Aorta (tissue), 5 donors: Measurements from ENCODE around the gene SLC6A19. TPM values are rescaled to one million over a fixed set of nuclear protein-coding genes. Genes with fewer than 3 reads are reported as not detected.

Source experiments
- ATAC-seq: fragments of 200-7000 bp; cut with Tn5 transposase; one replicate; pipeline ENCODE4 v1.9.1; 2022; ENCODE audit warnings: moderate library complexity; ENCODE audit not compliant: low FRiP score
- DNase-seq, 2 donors: peaks; one replicate each; pipeline ENCODE4 v3.0.0-alpha.2; 2020
- H3K27ac ChIP-seq, 2 donors: one replicate each; pipeline ENCODE4 v1.5.1; 2013; ENCODE audit warnings: low read length in 2 of 2, mild to moderate bottlenecking in 2 of 2, moderate library complexity in 2 of 2, control low read depth in 1 of 2, inconsistent platforms in 1 of 2, low read depth in 1 of 2
- H3K27me3 ChIP-seq, 2 donors: one replicate each; pipeline ENCODE4 v1.6.1; 2013; ENCODE audit warnings: control low read depth in 1 of 2, low read length in 1 of 2, mild to moderate bottlenecking in 1 of 2, moderate library complexity in 1 of 2; ENCODE audit not compliant: insufficient read depth in 2 of 2, control insufficient read depth in 1 of 2
- H3K36me3 ChIP-seq, 2 donors: one replicate each; pipeline ENCODE4 v1.6.1; 2013; ENCODE audit warnings: control low read depth in 1 of 2, low read length in 1 of 2, mild to moderate bottlenecking in 1 of 2; ENCODE audit not compliant: insufficient read depth in 2 of 2, control insufficient read depth in 1 of 2
- H3K4me1 ChIP-seq, 2 donors: one replicate each; pipeline ENCODE4 v1.6.1; 2013; ENCODE audit warnings: low read length in 2 of 2, control low read depth in 1 of 2, mild to moderate bottlenecking in 1 of 2, moderate library complexity in 1 of 2; ENCODE audit not compliant: insufficient read depth in 2 of 2, control insufficient read depth in 1 of 2
- H3K4me3 ChIP-seq, 2 donors: one replicate each; pipeline ENCODE4 v1.5.1; 2013; ENCODE audit warnings: low read length in 2 of 2, control low read depth in 1 of 2, mild to moderate bottlenecking in 1 of 2
- H3K9me3 ChIP-seq: one replicate; pipeline ENCODE4 v1.6.1; 2013; ENCODE audit warnings: mild to moderate bottlenecking, low read length; ENCODE audit not compliant: control insufficient read depth
- WGBS, 2 donors: extraction: QIAGEN DNeasy Blood & Tissue Kit; methylation state at CpG; one replicate each; pipeline ENCODE4 v1.1.7; 2013; 5-methylcytosine and 5-hydroxymethylcytosine counted together
- intact Hi-C, 2 donors: fragments of 100-400 bp; cut with DNase I; formaldehyde crosslinking; loops; one replicate each; pipeline versions ENCODE4 v1.14.2 to v1.15.0; 2022
- polyA plus RNA-seq, 2 donors: library from polyadenylated mRNA; stranded (reverse); fragments of 200-250 nt; gene quantifications; one replicate each; pipeline ENCODE4 v1.2.3, GENCODE V29; 2013
- total RNA-seq, 2 donors: library from RNA; stranded (reverse); fragmentation: NEBNext Ultra II Directional; extraction: Animal tissue kit (Norgen Biotek cat#: 25700); gene quantifications; one replicate each; pipeline ENCODE4 v1.2.1, GENCODE V29; 2021
- donor health status: healthy with polysubstance abuse.
- donor health status: Bipolar disorder and iron deficiency.
- donor health status: DM: no; HTN: no; CAD: no.
- donor health status: DM: no; HTN: no; CAD: no.
- donor health status: DM: yes; HTN: yes; CAD: no.

The SLC6A19 gene
- total and polyA plus RNA-seq, 4 donors, result 0.12 to 9.5 TPM; not detected in 2

DNA sequence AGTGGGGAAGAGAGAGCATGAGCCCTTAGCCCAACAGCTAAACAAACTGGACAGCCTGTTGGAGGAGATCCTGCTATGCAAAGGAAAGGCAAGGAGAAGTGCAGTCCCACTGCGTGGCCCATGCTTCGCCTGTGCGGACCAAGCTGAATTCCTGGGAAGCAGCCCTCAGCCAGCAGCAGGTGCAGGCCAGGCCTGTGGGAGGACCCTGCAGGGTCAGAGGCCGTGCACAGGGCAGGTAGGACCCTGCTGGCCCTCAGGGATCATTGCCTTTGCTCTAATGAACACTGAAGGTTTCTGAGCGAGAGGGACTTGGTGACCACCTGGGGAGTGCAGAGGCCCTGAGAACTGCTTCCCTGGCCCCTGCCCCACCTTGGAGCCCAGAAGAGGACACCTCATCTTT, 6.0 kb upstream of the SLC6A19 start:
- DNase-seq, result peak; percentile 34 to 62
- ATAC-seq, result no peak
- Histone ChIP-seq H3K9me3 (no peaks in the 10 kb centered on the region), H3K4me3 (no peak overlapping the region), H3K36me3 (no peaks in the 10 kb centered on the region), H3K4me1 (no peaks in the 10 kb centered on the region), H3K27ac (no peak overlapping the region), H3K27me3 (no peaks in the 10 kb centered on the region)
- 81 to 83% methylated on average over 5 of the region's 5 CpGs for WGBS, 2 donors
- intact Hi-C loops, result no loop called here

DNA sequence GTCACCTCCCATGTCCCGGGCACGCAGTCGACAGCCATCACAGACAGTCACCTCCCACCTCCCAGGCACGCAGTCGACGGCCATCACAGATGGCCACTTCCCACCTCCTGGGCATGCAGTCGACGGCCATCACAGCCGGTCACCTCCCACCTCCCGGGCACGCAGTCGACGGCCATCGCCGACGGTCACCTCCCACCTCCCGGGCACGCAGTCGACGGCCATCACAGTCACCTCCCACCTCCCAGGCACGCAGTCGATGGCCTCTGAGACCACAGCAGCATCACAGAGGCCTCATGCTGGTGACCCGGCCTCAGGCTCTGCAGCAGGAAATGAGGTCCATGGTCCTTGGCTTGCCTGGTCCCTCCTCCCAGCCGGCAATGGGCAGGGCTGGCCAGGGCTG, 5.5 kb upstream of the SLC6A19 start:
- H3K27ac ChIP-seq, result no peak overlapping the region
- WGBS, 2 donors, result 77 to 79% methylated on average over 24 of the region's 24 CpGs
- peak; percentile 31 for ATAC-seq
- no peak overlapping the region for H3K4me3 ChIP-seq
- H3K36me3 ChIP-seq, result no peaks in the 10 kb centered on the region
- intact Hi-C loops, result no loop called here
- no peaks in the 10 kb centered on the region for H3K27me3 ChIP-seq
- H3K4me1 ChIP-seq, result no peaks in the 10 kb centered on the region
- peak; percentile 27 to 59 for DNase-seq
- H3K9me3 ChIP-seq, result no peaks in the 10 kb centered on the region

DNA sequence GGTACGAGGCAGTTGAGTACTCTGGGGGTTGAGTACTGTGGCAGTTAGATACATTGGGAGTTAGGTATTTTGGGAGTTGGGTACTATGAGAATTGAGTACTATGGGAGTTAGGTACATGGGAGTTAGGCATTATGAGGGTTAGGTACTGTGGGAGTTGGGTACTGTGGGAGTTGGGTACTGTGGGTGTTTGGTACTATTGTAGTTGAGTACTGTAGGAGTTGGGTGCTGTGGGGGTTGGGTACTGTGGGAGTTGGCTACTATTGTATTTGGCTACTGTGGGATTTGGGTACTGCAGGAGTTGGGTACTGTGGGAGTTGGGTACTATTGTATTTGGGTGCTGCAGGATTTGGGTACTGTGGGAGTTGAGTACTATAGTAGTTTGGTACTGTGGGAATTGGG, 4.8 kb upstream of the SLC6A19 start:
- DNase-seq (no peak), ATAC-seq (no peak)
- H3K27me3 ChIP-seq, result no peaks in the 10 kb centered on the region
- H3K36me3 ChIP-seq, result no peaks in the 10 kb centered on the region
- no peaks in the 10 kb centered on the region for H3K9me3 ChIP-seq
- H3K27ac ChIP-seq, result no peak overlapping the region
- no peak overlapping the region for H3K4me3 ChIP-seq
- intact Hi-C loops, result no loop called here
- H3K4me1 ChIP-seq, result no peaks in the 10 kb centered on the region
- 46 to 47% methylated on average over 1 of the region's 1 CpG for WGBS, 2 donors

DNA sequence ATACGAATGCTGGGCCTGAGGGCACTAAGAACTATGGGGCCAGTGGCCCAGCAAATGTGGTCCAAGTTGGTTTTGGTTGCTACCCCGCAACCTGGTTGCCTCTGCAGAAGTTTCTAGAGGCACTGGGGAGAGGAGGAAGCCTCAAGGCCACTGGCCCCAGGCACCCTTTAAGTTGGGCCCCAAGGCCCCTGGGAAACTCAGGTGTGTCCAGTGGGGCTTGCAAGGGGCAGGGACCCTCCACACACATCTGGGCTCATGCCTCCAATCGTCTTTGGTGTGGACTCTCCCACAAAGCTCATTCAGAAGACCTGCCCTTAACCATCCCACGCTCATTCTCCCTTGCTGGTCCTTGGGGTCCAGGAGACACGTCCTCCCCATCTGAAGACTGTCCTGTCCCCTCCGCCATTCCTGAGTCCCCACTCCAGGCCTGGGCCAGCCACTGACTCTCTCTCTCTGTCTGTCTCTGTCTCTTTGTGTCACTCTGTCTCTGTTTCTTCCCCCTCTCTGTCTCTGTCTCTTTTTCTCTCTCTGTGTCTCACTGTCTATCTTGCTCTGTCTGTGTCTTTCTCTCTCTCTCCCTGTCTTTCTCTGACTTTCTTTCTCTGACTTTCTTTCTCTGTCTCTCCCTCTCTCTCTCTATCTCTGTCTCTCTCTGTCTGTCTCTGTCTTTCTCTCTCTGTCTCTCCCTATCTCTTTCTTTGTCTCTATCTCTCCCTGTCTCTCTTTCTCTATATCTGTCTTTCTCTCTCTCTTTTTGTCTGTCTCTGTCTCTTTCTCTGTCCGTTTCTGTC, 3.3 kb upstream of the SLC6A19 start:
- no peaks in the 10 kb centered on the region for H3K36me3 ChIP-seq
- ATAC-seq, result no peak
- H3K4me3 ChIP-seq, result no peak overlapping the region
- intact Hi-C loops, result no loop called here
- H3K9me3 ChIP-seq, result no peaks in the 10 kb centered on the region
- H3K4me1 ChIP-seq, result no peaks in the 10 kb centered on the region
- 89 to 95% methylated on average over 7 of the region's 7 CpGs for WGBS, 2 donors
- no peak overlapping the region for H3K27ac ChIP-seq
- H3K27me3 ChIP-seq, result no peaks in the 10 kb centered on the region
- DNase-seq, result peak; percentile 19 to 33

DNA sequence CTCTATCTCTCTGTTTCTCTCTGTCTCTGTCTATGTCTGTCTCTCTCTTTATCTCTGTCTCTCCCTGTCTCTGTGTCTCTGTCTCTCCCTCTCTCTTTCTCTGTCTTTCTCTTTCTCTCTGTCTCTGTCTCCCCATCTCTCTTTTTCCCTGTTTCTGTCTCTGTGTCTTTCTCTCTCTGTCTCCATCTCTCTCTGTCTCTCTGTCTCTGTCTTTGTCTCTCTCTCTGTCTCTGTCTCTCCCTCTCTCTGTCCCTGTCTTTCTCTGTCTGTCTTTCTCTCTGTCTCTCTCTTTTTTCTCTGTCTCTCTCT, 2.1 kb upstream of the SLC6A19 start:
- no peak for DNase-seq
- Histone ChIP-seq H3K4me1 (no peaks in the 10 kb centered on the region), H3K4me3 (no peak overlapping the region), H3K36me3 (no peaks in the 10 kb centered on the region), H3K27ac (no peak overlapping the region), H3K27me3 (no peaks in the 10 kb centered on the region), H3K9me3 (no peaks in the 10 kb centered on the region)
- no peak for ATAC-seq
- intact Hi-C loops, result no loop called here

DNA sequence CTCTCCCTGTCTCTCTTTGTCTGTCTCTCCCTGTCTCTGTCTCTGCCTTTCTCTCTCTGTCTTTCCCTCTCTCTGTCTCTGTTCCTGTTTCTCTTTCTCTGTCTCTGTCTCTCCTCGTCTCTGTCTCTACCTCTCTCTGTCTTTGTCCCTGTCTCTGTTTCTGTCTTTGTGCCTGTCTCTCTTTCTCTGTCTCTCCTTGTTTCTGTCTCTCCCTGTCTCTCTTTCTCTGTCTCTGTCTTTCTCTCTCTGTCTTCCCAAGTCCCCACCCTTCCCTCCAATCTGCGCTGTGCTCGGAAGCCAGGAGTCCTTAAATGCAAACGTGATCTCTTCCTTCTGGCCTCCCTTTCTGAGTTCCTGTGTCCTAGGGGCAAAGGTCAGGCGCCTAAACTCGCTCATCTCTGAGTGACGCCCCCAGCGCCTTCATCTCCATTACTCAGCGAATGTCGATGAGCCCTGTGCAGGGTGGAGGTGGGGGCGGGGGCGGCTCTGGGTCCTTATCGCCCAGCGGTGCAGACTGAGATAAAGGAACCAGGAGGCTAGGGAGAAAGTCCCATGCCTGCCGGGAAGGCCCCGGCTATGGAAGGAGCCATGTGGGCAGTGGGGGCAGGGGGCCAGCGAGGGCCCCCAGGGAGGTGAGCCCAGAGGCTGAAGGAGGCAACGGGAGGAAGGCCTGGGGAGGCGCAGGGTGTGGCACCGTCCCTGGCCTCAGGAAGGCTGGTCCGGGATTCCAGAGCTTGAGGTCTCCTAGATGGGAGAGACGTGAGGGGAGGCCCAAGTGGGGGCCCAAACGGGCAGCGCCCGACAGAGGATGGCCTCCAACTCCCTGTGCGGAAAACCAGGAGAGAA, 1.5 kb upstream of the SLC6A19 start:
- no peak overlapping the region for H3K4me3 ChIP-seq

DNA sequence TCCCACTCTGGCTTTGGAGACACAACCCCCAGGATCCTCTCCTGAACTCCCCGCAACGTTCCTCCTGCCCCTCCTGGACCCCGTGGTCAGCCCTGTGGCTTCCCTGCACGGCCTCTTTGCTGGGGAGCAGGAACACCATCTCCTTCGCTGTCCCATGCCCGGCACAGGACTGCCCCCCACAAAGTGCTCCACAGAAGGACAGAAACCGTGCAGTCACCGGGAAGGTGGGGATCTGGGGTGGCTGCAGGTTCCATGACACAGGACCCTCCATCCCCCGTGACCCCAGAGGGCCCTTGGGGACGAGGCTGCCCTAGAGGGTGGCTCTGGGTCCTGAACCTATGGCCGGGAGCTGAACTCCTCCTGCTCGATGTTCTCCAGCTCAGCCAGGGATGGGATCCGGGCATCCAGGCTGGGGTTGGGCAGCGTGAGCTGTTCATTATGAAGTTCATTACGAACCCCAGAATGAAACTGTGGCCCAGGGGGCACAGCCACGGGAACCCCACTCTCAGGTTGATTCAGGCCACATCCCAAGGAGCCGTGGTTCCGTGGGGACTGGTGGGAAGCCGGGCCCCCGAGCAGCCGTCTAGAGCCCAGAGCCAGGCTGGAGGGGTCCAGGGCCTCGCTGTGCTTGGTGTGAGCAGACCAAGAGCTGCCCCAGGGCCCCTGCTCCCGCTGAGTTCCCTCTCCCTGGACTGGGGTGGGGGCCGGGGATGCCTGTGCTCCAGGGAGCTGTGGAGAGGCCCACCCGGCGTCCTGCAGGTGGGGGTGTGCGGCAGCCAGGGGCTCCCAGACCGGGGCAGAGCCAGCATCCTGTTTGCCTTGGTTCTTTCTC, 684 bp upstream of the SLC6A19 start:
- no peak for ATAC-seq
- peak; percentile 21 to 57 for DNase-seq
- no peaks in the 10 kb centered on the region for H3K27me3 ChIP-seq
- H3K27ac ChIP-seq, result no peak overlapping the region
- no peaks in the 10 kb centered on the region for H3K36me3 ChIP-seq
- WGBS, 2 donors, result 60 to 66% methylated on average over 27 to 28 of the region's 28 CpGs
- H3K4me1 ChIP-seq, result no peaks in the 10 kb centered on the region
- no peaks in the 10 kb centered on the region for H3K9me3 ChIP-seq
- H3K4me3 ChIP-seq, result no peak overlapping the region
- intact Hi-C loops, result no loop called here

More for the DNA sequence above, 1.5 kb upstream of the SLC6A19 start:
- Histone ChIP-seq H3K4me1 (no peaks in the 10 kb centered on the region), H3K36me3 (no peaks in the 10 kb centered on the region), H3K27me3 (no peaks in the 10 kb centered on the region), H3K27ac (no peak overlapping the region), H3K9me3 (no peaks in the 10 kb centered on the region)
- 45 to 52% methylated on average over 26 of the region's 26 CpGs for WGBS, 2 donors
- ATAC-seq (no peak), DNase-seq (peak; percentile 23 to 57)
- intact Hi-C loops, result no loop called here

DNA sequence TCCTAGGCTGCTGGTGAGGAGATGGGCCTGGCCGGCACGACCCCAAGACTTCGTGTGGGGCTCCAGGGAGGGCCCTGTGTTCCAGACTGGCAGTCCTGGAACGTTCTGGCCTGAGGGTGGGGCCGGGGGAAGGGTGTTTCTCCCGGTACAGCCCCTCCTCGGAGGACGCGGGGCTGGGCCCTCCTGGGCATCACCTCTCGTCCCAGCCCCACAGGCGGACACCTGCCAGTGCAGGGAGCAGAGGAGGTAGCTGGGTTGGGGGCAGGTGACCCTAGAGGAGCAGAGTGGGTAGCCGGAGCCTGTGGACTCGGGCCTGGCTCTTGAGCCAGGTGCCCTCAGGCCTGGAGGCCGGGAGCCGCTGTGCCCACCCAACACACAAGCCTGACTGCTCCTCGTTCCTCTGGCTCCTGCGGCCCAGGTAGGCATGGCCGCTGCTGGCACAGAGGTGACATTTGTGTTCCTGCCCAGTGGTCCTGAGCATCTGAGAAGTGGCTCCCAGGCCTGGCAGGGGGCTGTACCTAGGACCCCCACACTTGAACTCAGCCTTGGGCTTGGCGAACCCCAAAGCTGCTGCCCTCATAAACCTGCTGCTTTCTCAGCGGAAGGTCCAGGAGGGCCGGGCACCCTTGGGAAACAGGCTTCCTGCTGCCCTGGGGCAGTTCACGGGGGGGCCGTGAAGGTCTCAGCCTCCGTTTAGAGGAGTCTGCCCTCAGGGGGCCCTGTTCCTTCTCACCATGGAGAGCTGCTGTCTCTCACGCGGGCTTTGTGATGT, 817 bp downstream of the SLC6A19 start:
- 63 to 72% methylated on average over 26 of the region's 26 CpGs for WGBS, 2 donors
- Histone ChIP-seq H3K27me3 (no peaks in the 10 kb centered on the region), H3K4me1 (no peaks in the 10 kb centered on the region), H3K27ac (no peak overlapping the region), H3K9me3 (no peaks in the 10 kb centered on the region), H3K36me3 (no peaks in the 10 kb centered on the region), H3K4me3 (no peak overlapping the region)
- intact Hi-C loops, result no loop called here
- ATAC-seq (no peak), DNase-seq (peak; percentile 34 to 63)
